OCI-LY3 (cell line): ENCODE results near the gene CDR2.

Experiments used
- H2AFZ ChIP-seq: fragments of 200-600, 300-600 bp; shearing (Covaris generic); 2 replicates; pipeline ENCODE4 v1.6.0; 2014; ENCODE audit warnings: antibody characterized with exemption, low read depth, low read length
- H3K27ac ChIP-seq: fragments of 200-600, 300-600 bp; sonication (generic); 2 replicates; pipeline ENCODE4 v1.5.1; 2014; ENCODE audit warnings: mild to moderate bottlenecking, low read length, moderate library complexity, mixed read lengths
- H3K27me3 ChIP-seq: fragments of 200-600, 300-600 bp; sonication (generic); 2 replicates; pipeline ENCODE4 v1.6.1; 2014; ENCODE audit warnings: low read depth, low read length, mixed read lengths
- H3K36me3 ChIP-seq: fragments of 200-600, 300-600 bp; sonication (generic); replicated peaks from 2 replicates; pipeline ENCODE3; 2014; ENCODE audit warnings: low read depth, low read length, mixed read lengths
- H3K4me1 ChIP-seq: fragments of 300-600, 200-600 bp; sonication (generic); 2 replicates; pipeline ENCODE4 v1.6.1; 2014; ENCODE audit warnings: low read length, mixed read lengths
- H3K4me2 ChIP-seq: fragments of 200-600, 300-600 bp; sonication (generic); 2 replicates; pipeline ENCODE4 v1.6.1; 2014; ENCODE audit warnings: low read length, mixed read lengths
- H3K4me3 ChIP-seq: fragments of 300-600, 200-600 bp; sonication (generic); 2 replicates; pipeline ENCODE4 v1.5.1; 2014; ENCODE audit warnings: antibody characterized with exemption, mild to moderate bottlenecking, low read length, moderate library complexity
- H3K79me2 ChIP-seq: fragments of 300-600, 200-600 bp; shearing (Covaris generic); 2 replicates; pipeline ENCODE4 v1.6.1; 2014; ENCODE audit warnings: mild to moderate bottlenecking, low read length, mixed read lengths
- H3K9ac ChIP-seq: fragments of 300-600, 200-600 bp; shearing (Covaris generic); 2 replicates; pipeline ENCODE4 v1.6.0; 2014; ENCODE audit warnings: mild to moderate bottlenecking, low read length, moderate library complexity
- H3K9me3 ChIP-seq: fragments of 200-600, 300-600 bp; shearing (Covaris generic); 2 replicates; pipeline ENCODE4 v1.6.1; 2014; ENCODE audit warnings: low read length, mixed read lengths; ENCODE audit not compliant: insufficient read depth
- H4K20me1 ChIP-seq: fragments of 200-600, 300-600 bp; sonication (generic); 2 replicates; pipeline ENCODE4 v1.6.1; 2016; ENCODE audit warnings: low read length, mixed read lengths; ENCODE audit not compliant: insufficient read depth
- CTCF ChIP-seq: fragments of 200-600, 300-600 bp; sonication (generic); IDR thresholded peaks from 2 replicates; pipeline ENCODE4 v1.5.1; 2014; ENCODE audit warnings: antibody characterized with exemption, low read length, low read depth
- EZH2phosphoT487 ChIP-seq: fragments of 200-600 bp; shearing (Covaris generic); IDR thresholded peaks from 2 replicates; pipeline ENCODE4 v1.6.1; 2018; ENCODE audit warnings: antibody characterized with exemption, mixed run types, low read depth

The CDR2 gene

GRCh38 chr16:22357635-22357971 lies 16.8 kb downstream of the CDR2 start:
- TF ChIP-seq EZH2phosphoT487, result no peak
- Histone ChIP-seq H4K20me1 (peaks cover 7% of the 10 kb centered on the region; the same call in 1 of the 2 replicates), H3K27me3 (no peaks in the 10 kb centered on the region), H3K9ac (no peak overlapping the region), H3K4me2 (no peak overlapping the region), H3K36me3 (peaks cover 21% of the 10 kb centered on the region), H3K79me2 (peaks cover 35% of the 10 kb centered on the region), H3K4me3 (no peak overlapping the region), H2AFZ (no peak overlapping the region), H3K9me3 (no peaks in the 10 kb centered on the region), H3K27ac (no peak overlapping the region), H3K4me1 (peaks cover 29% of the 10 kb centered on the region)

GRCh38 chr16:22356930-22357634 lies 17.3 kb downstream of the CDR2 start:
- Histone ChIP-seq H3K27me3 (no peaks in the 10 kb centered on the region), H3K79me2 (peaks cover 39% of the 10 kb centered on the region), H3K36me3 (peaks cover 22% of the 10 kb centered on the region), H3K27ac (no peak overlapping the region), H3K9ac (no peak overlapping the region), H3K4me1 (peaks cover 29% of the 10 kb centered on the region), H3K4me2 (no peak overlapping the region), H4K20me1 (peaks cover 7% of the 10 kb centered on the region; the same call in 1 of the 2 replicates), H2AFZ (no peak overlapping the region), H3K9me3 (no peaks in the 10 kb centered on the region), H3K4me3 (no peak overlapping the region)
- TF ChIP-seq CTCF (no peak), EZH2phosphoT487 (no peak)

DNA sequence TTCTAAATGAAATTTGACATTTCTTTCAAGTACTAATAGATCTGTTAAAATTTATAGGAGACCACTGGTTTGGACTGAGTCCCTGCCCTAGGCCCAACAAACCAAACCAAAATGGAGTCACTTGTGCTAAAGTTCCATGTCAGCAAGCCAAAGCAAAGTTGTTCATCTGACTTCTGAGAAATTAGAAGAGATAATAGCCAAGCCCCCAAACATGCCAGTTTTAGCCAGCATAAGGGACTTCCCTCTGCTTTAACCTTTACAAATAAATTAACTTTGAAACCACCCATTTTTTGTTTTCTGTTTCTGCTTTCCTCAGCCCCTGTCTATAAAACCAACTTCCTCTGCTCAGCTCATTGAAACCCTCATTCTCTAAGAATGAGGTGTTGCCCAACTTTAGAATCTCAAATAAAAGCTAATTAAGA lies 18.9 kb downstream of the CDR2 start:
- Histone ChIP-seq H3K79me2 (peaks cover 45% of the 10 kb centered on the region), H3K4me3 (no peak overlapping the region), H3K27ac (peak overlapping the region; percentile 4), H3K4me2 (no peak overlapping the region), H4K20me1 (peaks cover 7% of the 10 kb centered on the region; the same call in 1 of the 2 replicates), H3K27me3 (no peaks in the 10 kb centered on the region), H3K36me3 (peaks cover 27% of the 10 kb centered on the region), H3K4me1 (peaks cover 29% of the 10 kb centered on the region), H2AFZ (no peak overlapping the region), H3K9me3 (no peaks in the 10 kb centered on the region), H3K9ac (no peak overlapping the region)
- TF ChIP-seq CTCF (no peak), EZH2phosphoT487 (no peak)

DNA sequence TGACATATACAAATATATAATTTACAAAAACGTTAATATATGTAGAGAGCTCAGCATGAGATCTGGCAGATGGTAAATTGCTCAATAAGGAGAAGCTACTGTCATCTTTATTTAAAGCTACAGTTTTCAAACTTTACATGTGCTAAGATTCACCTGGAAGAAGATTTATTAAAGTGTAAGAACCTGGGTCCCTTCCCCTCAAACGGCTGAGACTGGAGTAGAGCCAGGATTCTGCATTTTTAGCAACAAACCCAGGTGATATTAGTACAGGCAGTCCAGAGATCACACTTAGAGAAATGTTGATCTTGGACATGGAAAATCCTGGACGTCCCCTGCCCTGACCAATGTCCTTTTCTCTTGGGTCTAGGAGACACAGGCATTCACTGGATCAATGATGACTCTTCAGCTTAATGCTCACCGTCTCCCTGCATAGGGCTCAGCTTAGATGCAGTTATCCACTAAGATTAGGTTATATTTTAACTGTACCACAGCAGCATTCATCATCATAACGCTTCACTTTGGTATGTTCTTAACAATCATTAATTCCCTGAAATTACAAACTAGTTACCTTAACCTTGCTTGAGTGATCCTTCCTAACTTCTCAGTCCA lies 20.4 kb downstream of the CDR2 start:
- Histone ChIP-seq H3K36me3 (peaks cover 29% of the 10 kb centered on the region), H4K20me1 (peaks cover 7% of the 10 kb centered on the region; the same call in 1 of the 2 replicates), H2AFZ (no peak overlapping the region), H3K9ac (no peak overlapping the region), H3K4me1 (peaks cover 29% of the 10 kb centered on the region), H3K79me2 (peaks cover 39% of the 10 kb centered on the region), H3K4me3 (no peak overlapping the region), H3K4me2 (peak overlapping the region; percentile 33), H3K9me3 (no peaks in the 10 kb centered on the region), H3K27ac (peak overlapping the region; percentile 44; the same call in 1 of the 2 replicates), H3K27me3 (no peaks in the 10 kb centered on the region)
- no peak for TF ChIP-seq CTCF
- TF ChIP-seq EZH2phosphoT487, result no peak
